Vagina (tissue), 2 donors: ENCODE measurements around the gene DDR2. TPM values are rescaled to one million over a fixed set of nuclear protein-coding genes. Genes with fewer than 3 reads are reported as not detected.

Experiments used
- DNase-seq, 2 donors: peaks; one replicate each; pipeline ENCODE4 v3.0.0-alpha.2; 2017; ENCODE audit errors: extremely low spot score in 2 of 2
- H3K27ac ChIP-seq: fragments of 200-600 bp; sonication (generic); one replicate; pipeline ENCODE4 v1.5.1; 2019
- H3K27me3 ChIP-seq: fragments of 200-600 bp; sonication (generic); one replicate; pipeline ENCODE4 v1.5.1; 2019
- H3K36me3 ChIP-seq, 2 donors: fragments of 200-600 bp; sonication (generic); one replicate each; pipeline ENCODE4 v1.5.1; 2017 to 2019
- H3K4me1 ChIP-seq: fragments of 200-600 bp; sonication (generic); one replicate; pipeline ENCODE4 v1.5.1; 2019
- H3K4me3 ChIP-seq, 2 donors: fragments of 200-600 bp; sonication (generic); 1 replicate in 1 of 2; 2 replicates in 1 of 2; pipeline ENCODE4 v1.5.1; 2016 to 2019
- H3K9me3 ChIP-seq: fragments of 200-600 bp; sonication (generic); one replicate; pipeline ENCODE4 v1.5.1; 2019
- CTCF ChIP-seq, 3 experiments: fragments of 450-650 bp in 2 of 3; fragments of 200-600 bp in 1 of 3; sonication (generic) in 1 of 3; IDR thresholded peaks; one replicate each; pipeline ENCODE4 v1.5.1; 2017 to 2019; ENCODE audit warnings: antibody characterized with exemption in 3 of 3, mild to moderate bottlenecking in 2 of 3, moderate library complexity in 2 of 3
- POLR2A ChIP-seq, 2 donors: fragments of 450-650 bp; IDR thresholded peaks; one replicate each; pipeline ENCODE4 v1.6.1; 2017; ENCODE audit warnings: antibody characterized with exemption in 2 of 2, mild to moderate bottlenecking in 2 of 2, moderate library complexity in 2 of 2
- POLR2AphosphoS5 ChIP-seq, 2 donors: sonication (generic); formaldehyde crosslinking; IDR thresholded peaks; one replicate each; pipeline ENCODE4 v1.9.0; 2017; ENCODE audit warnings: antibody characterized with exemption in 2 of 2, mild to moderate bottlenecking in 2 of 2, low read depth in 1 of 2; ENCODE audit not compliant: insufficient read depth in 1 of 2
- intact Hi-C: fragments of 100-400 bp; cut with DNase I; formaldehyde crosslinking; loops from one replicate; pipeline ENCODE4 v1.15.1; 2023
- total RNA-seq: library from RNA; depleted of rRNA; stranded (reverse); fragments of >200 nt; gene quantifications from one replicate; pipeline ENCODE4 v1.2.3, GENCODE V29; 2016

DDR2 gene
- total RNA-seq, 1 donor from 2014 or later, result 153 TPM

GRCh38 chr1:162732566-162733335 is 100.5 kb downstream of the DDR2 start:
- Histone ChIP-seq H3K27me3 (no peaks in the 10 kb centered on the region), H3K36me3 (no peaks in the 10 kb centered on the region), H3K4me1 (peaks cover 39% of the 10 kb centered on the region), H3K4me3 (no peak overlapping the region), H3K27ac (peak overlapping the region; percentile 78), H3K9me3 (no peaks in the 10 kb centered on the region)
- TF ChIP-seq POLR2AphosphoS5 (IDR thresholded peaks at IDR 0.05; ENCODE audit: insufficient read depth in 1 of 2, low read depth in 1 of 2) (peak in 1 of 2 donors; percentile 49), CTCF (IDR thresholded peaks at IDR 0.05) (no peak)
- no peak for DNase-seq
- intact Hi-C loops, result no loop called here

GRCh38 chr1:162733336-162733590 is 101.0 kb downstream of the DDR2 start:
- Histone ChIP-seq H3K27ac (peak overlapping the region; percentile 78), H3K4me1 (peaks cover 37% of the 10 kb centered on the region)

GRCh38 chr1:162734047-162734446 is 101.8 kb downstream of the DDR2 start:
- Histone ChIP-seq H3K27ac (peak overlapping the region; percentile 78), H3K27me3 (no peaks in the 10 kb centered on the region), H3K4me3 (no peak overlapping the region), H3K4me1 (peaks cover 29% of the 10 kb centered on the region), H3K9me3 (no peaks in the 10 kb centered on the region), H3K36me3 (no peaks in the 10 kb centered on the region)
- intact Hi-C loops, result no loop called here
- no peak for DNase-seq
- no peak for TF ChIP-seq CTCF (IDR thresholded peaks at IDR 0.05)
- no peak for TF ChIP-seq POLR2AphosphoS5 (IDR thresholded peaks at IDR 0.05; ENCODE audit: insufficient read depth in 1 of 2, low read depth in 1 of 2)
- no peak for TF ChIP-seq POLR2A (IDR thresholded peaks at IDR 0.05)

More at GRCh38 chr1:162733336-162733590, 101.0 kb downstream of the DDR2 start:
- no peak for DNase-seq
- intact Hi-C loops, result no loop called here
- no peak for TF ChIP-seq CTCF (IDR thresholded peaks at IDR 0.05)
- TF ChIP-seq POLR2A (IDR thresholded peaks at IDR 0.05), result no peak
- no peak for TF ChIP-seq POLR2AphosphoS5 (IDR thresholded peaks at IDR 0.05; ENCODE audit: insufficient read depth in 1 of 2, low read depth in 1 of 2)
- no peaks in the 10 kb centered on the region for H3K9me3 ChIP-seq
- no peak overlapping the region for H3K4me3 ChIP-seq
- H3K27me3 ChIP-seq, result no peaks in the 10 kb centered on the region
- no peaks in the 10 kb centered on the region for H3K36me3 ChIP-seq

GRCh38 chr1:162736184-162736583 is 103.9 kb downstream of the DDR2 start:
- intact Hi-C loops, result no loop called here
- no peak overlapping the region for H3K4me3 ChIP-seq

More at GRCh38 chr1:162736184-162736583, 103.9 kb downstream of the DDR2 start:
- DNase-seq, result no peak
- Histone ChIP-seq H3K27me3 (no peaks in the 10 kb centered on the region), H3K27ac (no peak overlapping the region), H3K36me3 (no peaks in the 10 kb centered on the region), H3K9me3 (no peaks in the 10 kb centered on the region), H3K4me1 (peaks cover 25% of the 10 kb centered on the region)
- TF ChIP-seq CTCF (IDR thresholded peaks at IDR 0.05), result no peak
- TF ChIP-seq POLR2A (IDR thresholded peaks at IDR 0.05), result no peak
- no peak for TF ChIP-seq POLR2AphosphoS5 (IDR thresholded peaks at IDR 0.05; ENCODE audit: insufficient read depth in 1 of 2, low read depth in 1 of 2)
